GM21526 (cell line): Measurements from ENCODE around the gene ACBD5.
"Not testable (repeated sequence)": the region's sequence is repeated elsewhere in the genome, so short reads cannot be mapped to it uniquely, and the experiment has no call there.

Experiments
- ATAC-seq: cut with Tn5 transposase; IDR thresholded peaks from one replicate; pipeline ENCODE4 v1.9.1; 2021; ENCODE audit warnings: moderate library complexity; ENCODE audit not compliant: unreplicated experiment, low FRiP score

Gene ACBD5

GRCh38 chr10:27240212-27241009, at the start of gene ACBD5:
Gene ACBD5 (minus strand): TSS chr10:27240797. CDS start chr10:27240688, 109 bp downstream.
- peak; percentile 43 for ATAC-seq

GRCh38 chr10:27285093-27285492, 44.5 kb upstream of the ACBD5 start:
- no peak for ATAC-seq

DNA sequence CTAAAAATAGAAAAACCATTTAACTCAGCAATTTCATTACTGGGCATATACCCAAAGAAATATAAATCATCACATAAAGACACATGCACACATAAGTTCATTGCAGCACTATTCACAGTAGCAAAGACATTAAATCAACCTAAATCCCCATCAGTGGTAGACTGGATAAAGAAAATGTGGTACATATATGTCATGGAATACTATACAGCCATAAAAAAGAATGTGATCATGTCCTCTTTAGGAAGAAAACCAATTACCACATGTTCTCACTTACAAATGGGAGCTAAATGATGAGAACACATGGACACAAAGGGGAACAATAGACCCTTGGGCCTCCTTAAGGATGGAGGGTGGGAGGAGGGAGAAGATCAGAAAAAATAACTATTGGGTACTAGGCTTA, 36.0 kb upstream of the ACBD5 start:
- no peak for ATAC-seq

DNA sequence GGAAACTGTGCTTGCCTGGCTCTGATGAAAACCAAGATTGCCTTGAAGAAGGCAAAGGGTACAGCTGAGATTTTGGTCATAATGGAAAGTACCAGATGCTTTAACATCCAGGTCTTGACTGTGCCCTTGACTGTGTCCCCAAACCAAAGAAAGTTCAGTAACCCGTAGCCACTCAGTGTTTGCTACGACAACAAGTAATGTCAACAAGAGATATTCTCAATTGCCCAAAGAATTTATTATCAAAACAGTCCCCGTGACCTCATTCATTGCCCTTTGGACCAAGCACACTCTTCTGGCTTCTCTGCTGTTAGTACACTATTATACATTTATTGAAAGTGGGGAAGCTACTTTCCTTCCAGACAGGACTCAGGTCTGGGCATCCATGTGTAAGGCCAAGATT, 25.4 kb upstream of the ACBD5 start:
- not testable (repeated sequence) for ATAC-seq

GRCh38 chr10:27262788-27263187, 22.2 kb upstream of the ACBD5 start:
- not testable (repeated sequence) for ATAC-seq

GRCh38 chr10:27258838-27259812, 18.5 kb upstream of the ACBD5 start:
- ATAC-seq: peak; percentile 58

DNA sequence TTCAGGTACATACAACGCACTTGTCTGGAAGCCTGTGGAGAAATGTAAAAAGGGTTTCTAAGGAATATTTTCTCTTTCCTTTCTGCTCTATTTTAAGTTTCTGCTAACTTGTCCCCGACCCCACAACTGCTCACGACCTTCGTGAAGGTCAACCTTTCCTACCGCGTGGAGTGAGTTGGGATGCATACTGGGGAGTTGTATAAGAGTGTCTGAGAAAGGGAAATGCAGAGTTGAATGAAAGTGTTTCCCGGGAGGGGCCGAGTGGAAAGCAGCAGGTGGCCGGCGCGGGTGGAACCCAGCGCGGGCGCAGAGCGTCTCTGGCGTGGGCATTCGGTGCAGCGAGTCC, 17.9 kb upstream of the ACBD5 start:
- no peak for ATAC-seq

DNA sequence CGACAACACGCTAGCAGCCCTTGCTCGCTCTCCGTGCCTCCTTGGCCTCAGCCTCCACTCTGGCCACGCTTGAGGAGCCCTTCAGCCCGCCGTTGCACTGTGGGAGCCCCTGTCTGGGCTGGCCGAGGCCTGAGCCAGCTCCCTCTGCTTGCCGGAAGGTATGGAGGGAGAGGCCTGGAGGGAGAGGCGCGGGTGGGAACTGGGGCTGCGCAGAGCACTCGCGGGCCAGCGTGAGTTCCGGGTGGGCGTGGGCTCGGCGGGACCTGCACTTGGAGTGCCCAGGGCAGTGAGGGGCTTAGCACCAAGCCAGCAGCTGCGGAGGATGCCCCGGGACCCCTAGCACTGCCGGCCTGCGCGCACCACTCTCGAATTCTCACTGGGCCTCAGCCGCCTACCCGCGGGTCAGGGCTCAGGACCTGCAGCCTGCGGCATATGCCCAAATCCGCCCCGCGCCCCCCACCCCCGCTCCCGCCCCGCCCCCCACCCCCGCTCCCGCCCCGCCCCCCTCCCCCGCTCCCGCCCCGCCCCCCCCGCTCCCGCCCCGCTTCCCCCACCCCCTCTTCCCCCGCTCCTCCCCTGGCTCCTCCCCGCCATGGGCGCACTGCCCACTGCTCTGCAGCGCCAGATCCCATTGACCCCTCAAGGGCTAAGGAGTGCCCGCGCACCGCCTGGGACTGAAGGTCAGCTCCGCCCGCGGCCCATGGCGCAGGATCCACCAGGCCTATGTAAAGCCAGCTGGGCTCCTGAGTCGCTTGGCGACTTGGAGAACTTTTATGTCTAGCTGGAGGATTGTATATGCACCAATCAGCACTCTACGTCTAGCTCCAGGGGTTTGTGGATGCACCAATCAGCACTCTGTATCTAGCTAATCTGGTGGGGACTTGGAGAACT, 15.9 kb upstream of the ACBD5 start:
- ATAC-seq: no peak

DNA sequence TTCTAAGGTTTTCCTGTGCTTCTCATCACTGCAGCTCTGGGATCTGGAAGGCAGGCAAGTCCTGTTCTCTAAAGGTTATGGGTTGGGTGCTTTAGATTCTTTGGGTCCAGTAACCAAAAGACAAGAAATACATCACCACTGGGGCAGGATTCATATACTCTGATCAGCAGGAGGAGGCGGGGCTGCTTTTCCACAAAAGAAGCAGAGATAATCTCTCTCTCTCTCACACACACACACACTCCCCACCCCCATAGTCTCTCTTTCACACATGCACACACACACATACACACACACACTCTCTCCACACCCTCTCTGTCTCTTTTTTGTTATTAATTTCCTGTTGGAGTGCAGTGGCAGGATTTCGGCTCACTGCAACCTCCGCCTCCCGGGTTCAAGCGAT, 13.0 kb upstream of the ACBD5 start:
- ATAC-seq: no peak

DNA sequence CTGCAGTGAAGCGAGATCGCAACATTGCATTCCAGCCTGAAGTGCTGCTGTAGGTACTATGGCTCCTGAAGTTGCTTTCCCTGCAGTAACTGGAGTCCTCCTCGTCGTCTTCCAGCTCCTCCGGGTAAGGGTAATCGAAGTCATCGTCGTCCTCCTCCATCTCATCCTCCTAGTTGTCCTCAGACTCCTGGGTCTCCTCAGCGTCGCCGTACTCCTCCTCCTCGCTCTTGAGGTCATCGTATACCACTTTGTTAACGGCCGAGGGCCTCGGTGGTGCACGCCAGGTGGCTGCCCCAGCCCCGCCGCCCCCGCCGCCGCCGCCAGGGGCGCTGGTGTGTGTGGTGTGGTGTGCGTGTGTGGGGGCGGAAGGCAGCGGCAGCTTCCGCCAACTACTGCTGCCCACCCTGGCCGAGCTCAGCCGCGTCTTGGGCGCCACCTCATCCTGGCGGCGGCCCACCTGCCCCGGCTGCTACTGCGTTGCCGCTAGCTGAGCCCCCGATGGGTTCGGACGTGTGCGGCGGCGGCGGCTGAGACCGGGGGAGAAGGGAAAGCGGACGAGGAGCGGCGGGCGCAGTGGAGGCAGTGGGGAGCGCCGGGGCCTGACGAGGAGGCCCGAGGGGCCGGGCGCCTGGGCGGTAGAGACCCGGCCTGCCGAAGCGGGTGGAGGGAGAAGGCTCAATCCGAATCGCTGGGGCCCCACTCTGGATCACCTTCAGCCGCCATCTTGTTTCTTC, 11.8 kb upstream of the ACBD5 start:
- ATAC-seq: peak; percentile 98

DNA sequence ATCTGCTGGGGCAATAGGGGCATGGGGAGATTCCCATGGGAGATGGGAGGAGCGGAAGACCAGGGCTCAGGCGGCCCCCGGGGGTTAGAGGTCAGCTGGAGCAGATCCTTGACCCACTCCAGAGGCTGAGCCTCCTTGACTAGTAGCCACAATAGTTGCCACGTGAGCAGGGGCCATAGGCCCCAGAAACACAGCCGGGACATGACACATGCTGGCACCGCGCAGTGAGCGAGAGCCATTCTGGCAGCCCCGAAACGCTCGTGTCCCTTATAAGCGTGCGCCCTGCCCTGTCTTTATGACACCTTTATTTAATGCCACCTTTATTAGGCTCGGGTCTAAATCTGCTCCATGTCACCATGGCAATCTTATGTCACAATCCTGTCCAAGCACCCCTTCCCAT, 11.0 kb upstream of the ACBD5 start:
- no peak for ATAC-seq

- ATAC-seq: no peak
Measured at GRCh38 chr10:27248215-27248614, 7.6 kb upstream of the ACBD5 start.

DNA sequence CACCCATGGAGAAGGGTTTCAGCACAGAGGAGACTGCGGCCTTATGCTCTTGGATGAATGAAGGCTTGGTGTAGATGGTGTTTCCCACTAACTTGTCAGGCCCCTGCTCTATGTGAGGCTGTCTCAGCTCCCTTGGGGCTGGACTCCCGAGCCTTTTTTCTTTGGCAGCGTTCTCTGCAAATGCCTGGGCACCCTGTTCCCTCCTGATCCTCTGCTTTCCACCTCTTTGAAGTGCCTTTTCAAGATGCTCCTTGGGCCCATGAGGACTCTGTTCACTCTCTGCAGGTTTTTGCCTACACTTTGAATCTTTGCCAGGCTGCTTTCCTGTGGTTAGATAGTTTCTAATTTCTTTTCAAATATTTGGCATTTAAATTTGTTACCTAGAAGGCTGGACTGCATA, 6.8 kb upstream of the ACBD5 start:
- ATAC-seq: no peak

GRCh38 chr10:27247006-27247405, 6.4 kb upstream of the ACBD5 start:
- ATAC-seq: no peak

DNA sequence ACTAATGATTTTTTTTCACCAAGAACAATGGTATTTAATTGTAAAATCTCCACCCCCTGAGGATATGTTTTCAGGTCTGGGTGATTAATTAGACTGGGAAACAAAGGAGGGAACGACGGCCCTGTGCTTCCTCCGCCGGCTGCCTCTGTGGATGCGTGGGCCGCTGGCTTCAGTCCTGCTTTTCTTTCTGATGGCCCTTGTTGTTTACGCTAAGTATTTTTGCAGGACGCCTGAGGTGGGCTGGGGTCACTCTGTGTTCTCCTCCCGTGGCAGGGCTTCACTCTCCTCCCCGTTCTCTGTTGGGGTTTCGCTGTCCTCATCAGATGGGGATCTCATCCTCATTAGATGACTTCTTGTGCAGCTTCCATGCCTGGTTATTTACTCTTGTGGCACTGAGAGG, 5.2 kb upstream of the ACBD5 start:
- no peak for ATAC-seq

DNA sequence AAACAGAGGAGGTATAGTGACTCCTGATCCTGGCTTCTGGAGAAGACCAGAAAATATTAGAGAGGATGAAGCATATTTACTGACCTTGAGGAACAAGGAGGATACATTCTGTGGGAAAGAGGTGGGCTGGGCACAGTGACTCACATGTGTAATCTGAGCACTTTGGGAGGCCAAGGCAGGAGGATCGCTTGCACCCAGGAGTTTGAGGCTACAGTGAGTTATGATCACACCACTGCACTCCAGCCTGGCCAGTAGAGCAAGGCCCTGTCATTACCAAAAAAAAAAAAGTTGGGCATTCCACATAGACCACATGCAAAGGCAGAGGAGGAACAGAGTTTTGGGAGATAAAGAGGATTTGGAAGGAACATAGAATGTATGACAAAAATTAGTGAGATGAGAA, 4.4 kb upstream of the ACBD5 start:
- ATAC-seq: no peak

DNA sequence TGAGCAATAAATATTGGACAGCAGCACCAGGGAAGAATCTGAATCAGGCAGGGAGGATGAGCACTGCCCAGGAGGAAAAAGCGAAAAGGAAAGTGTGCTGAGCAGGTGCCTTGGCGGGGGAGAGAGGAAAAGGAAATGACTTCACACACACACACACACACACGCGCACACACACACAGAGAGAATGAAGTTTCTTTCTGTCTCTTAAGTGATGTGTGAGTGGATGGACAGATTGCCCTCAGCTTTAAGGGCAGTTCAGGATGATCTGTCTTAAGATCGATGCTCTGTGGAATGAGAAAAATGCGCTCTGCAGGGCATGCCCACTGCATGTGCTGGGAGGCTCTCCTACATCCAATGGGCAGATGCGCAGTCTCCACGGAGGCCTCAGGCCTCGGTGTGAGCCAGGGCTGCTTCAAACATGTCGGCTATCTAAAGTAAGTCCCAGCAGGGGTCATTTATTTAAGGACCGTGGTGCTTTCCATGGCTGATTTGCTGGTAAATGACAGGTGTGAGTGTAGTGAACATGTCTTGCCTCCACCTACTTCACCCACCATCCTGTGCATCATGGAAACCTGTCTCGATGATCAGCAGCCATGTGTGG, 2.5 kb upstream of the ACBD5 start:
- peak; percentile 32 for ATAC-seq

GRCh38 chr10:27242473-27242950, 1.9 kb upstream of the ACBD5 start:
- ATAC-seq: no peak
